ENCODE data around the gene ADAM10. TPM values are rescaled to one million over a fixed set of nuclear protein-coding genes. Genes with fewer than 3 reads are reported as not detected.

Gene ADAM10
- polyA plus RNA-seq, 3 donors = 66.0 to 269 (median 149) TPM

DNA sequence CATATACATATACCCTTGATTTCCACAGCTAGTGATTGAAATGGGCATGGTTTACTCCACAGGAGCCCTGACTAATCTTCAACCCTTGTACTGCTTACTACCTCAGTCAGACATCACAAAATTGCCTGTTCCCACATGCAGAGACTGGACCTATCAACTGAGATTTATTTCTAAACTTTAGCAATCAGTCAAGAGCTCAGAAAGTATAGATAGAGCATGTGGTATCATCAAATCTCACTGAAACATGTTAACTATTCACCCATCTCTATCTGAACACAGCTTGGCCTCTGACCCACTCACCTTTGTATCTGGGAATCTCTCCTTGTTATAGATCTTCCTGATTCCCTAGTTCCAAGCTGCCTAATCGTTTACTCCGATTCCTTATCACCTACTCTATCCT, 14.6 kb downstream of the ADAM10 start:
- H3K27me3 ChIP-seq (ENCODE audit: control insufficient read depth in 2 of 2, insufficient read depth in 2 of 2, low read length in 2 of 2) = no peaks in the 10 kb centered on the region
- DNase-seq = no peak
- H3K4me1 Mint-ChIP-seq = peaks cover 75% of the 10 kb centered on the region
- peaks cover 53 to 68% of the 10 kb centered on the region in 2 donors for H3K4me1 ChIP-seq (ENCODE audit: control insufficient read depth in 1 of 2, insufficient read depth in 2 of 2, low read length in 2 of 2)
- intact Hi-C loops (cut with micrococcal nuclease) = no loop called here
- H3K79me2 ChIP-seq (ENCODE audit: insufficient read depth, low read length) = peaks cover 97% of the 10 kb centered on the region
- no peak overlapping the region for H3K4me3 ChIP-seq (replicated peaks in 1 of 3; ENCODE audit: low read depth in 2 of 3, low read length in 3 of 3)
- 100% methylated on average over 2 of the region's 2 CpGs for WGBS (ENCODE audit: insufficient coverage)
- no peaks in the 10 kb centered on the region for H3K27me3 Mint-ChIP-seq (ENCODE audit: low read depth in 3 of 3)
- H3K9me3 ChIP-seq (replicated peaks in 1 of 2; ENCODE audit: control insufficient read depth in 1 of 2, insufficient read depth in 1 of 2, low read length in 2 of 2) = no peaks in the 10 kb centered on the region
- no peaks in the 10 kb centered on the region for H3K36me3 ChIP-seq (replicated peaks in 1 of 2; ENCODE audit: control insufficient read depth in 1 of 2, insufficient read depth in 2 of 2, low read length in 2 of 2)
- H3K36me3 Mint-ChIP-seq = peaks cover 0 to 8% of the 10 kb centered on the region in 2 donors
- H3K27ac Mint-ChIP-seq = peak overlapping the region in 2 of 7 donors; percentile 52 to 79
- peak overlapping the region in 1 of 2 donors; percentile 13 for H3K27ac ChIP-seq (ENCODE audit: low read depth in 1 of 2, low read length in 2 of 2)
- H3K9me3 Mint-ChIP-seq = no peaks in the 10 kb centered on the region
- no peak overlapping the region for H3K9ac ChIP-seq (ENCODE audit: insufficient read depth, low read length, poor library complexity, severe bottlenecking)
- H3K4me3 Mint-ChIP-seq = no peak overlapping the region
- TF ChIP-seq, protein P1, sequence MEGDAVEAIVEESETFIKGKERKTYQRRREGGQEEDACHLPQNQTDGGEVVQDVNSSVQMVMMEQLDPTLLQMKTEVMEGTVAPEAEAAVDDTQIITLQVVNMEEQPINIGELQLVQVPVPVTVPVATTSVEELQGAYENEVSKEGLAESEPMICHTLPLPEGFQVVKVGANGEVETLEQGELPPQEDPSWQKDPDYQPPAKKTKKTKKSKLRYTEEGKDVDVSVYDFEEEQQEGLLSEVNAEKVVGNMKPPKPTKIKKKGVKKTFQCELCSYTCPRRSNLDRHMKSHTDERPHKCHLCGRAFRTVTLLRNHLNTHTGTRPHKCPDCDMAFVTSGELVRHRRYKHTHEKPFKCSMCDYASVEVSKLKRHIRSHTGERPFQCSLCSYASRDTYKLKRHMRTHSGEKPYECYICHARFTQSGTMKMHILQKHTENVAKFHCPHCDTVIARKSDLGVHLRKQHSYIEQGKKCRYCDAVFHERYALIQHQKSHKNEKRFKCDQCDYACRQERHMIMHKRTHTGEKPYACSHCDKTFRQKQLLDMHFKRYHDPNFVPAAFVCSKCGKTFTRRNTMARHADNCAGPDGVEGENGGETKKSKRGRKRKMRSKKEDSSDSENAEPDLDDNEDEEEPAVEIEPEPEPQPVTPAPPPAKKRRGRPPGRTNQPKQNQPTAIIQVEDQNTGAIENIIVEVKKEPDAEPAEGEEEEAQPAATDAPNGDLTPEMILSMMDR (IDR thresholded peaks at IDR 0.05) = no peak
- peaks cover 55% of the 10 kb centered on the region for H4K20me1 ChIP-seq (ENCODE audit: insufficient read depth, low read length)
- no peak overlapping the region for H3K4me2 ChIP-seq (replicated peaks; ENCODE audit: extremely low read depth, low read length, poor library complexity, severe bottlenecking)
- H2AFZ ChIP-seq (ENCODE audit: insufficient read depth, low read depth, low read length, poor library complexity, severe bottlenecking) = no peak overlapping the region

DNA sequence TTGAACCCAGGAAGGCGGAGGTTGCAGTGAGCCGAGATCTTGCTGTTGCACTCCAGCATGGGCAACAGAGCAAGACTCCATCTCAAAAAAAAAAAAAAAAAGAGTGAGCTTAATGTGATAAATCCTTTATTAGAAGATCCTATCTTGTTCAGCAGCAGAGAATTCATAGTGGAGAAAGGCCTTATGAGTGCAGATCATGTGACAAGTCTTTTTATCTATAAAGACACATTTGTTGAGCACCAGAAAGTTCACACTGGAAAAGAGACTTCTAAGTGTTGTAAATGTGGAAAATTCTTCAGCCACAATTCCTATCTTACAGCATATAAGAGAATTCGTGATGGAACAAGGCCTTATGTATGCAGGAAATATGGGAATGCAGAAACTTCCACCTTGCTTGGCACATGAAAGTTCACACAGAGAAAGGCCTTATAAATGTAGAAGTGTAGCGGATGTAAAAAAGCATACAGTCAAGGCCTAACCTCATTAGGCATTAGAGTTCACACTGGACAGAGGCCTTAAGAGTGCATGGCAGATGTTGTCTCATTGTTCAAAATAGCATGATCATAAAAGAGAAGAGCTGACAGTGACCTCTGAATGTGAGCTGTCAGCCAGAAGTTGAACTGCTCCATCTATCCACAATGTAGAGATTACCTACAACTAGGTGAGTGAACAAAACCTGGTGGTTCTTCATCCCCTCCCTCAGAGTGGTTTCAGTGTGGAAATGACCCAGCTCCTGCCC, 16.7 kb downstream of the ADAM10 start:
- intact Hi-C loops (cut with micrococcal nuclease) = no loop called here
- TF ChIP-seq, protein P1 (IDR thresholded peaks at IDR 0.05) = no peak
- Mint-ChIP-seq H3K4me3 (no peak overlapping the region), H3K36me3 (peaks cover 5 to 12% of the 10 kb centered on the region in 2 donors), H3K9me3 (no peaks in the 10 kb centered on the region), H3K27me3 (ENCODE audit: low read depth in 3 of 3) (no peaks in the 10 kb centered on the region), H3K4me1 (peaks cover 65% of the 10 kb centered on the region), H3K27ac (peak overlapping the region; percentile 84 to 96 (median 90))
- Histone ChIP-seq H3K27me3 (ENCODE audit: control insufficient read depth in 2 of 2, insufficient read depth in 2 of 2, low read length in 2 of 2) (no peaks in the 10 kb centered on the region), H3K36me3 (replicated peaks in 1 of 2; ENCODE audit: control insufficient read depth in 1 of 2, insufficient read depth in 2 of 2, low read length in 2 of 2) (no peaks in the 10 kb centered on the region), H2AFZ (ENCODE audit: insufficient read depth, low read depth, low read length, poor library complexity, severe bottlenecking) (no peak overlapping the region), H3K4me3 (replicated peaks in 1 of 3; ENCODE audit: low read depth in 2 of 3, low read length in 3 of 3) (no peak overlapping the region), H3K79me2 (ENCODE audit: insufficient read depth, low read length) (peaks cover 100% of the 10 kb centered on the region), H3K9ac (ENCODE audit: insufficient read depth, low read length, poor library complexity, severe bottlenecking) (no peak overlapping the region), H4K20me1 (ENCODE audit: insufficient read depth, low read length) (peaks cover 75% of the 10 kb centered on the region), H3K27ac (ENCODE audit: low read depth in 1 of 2, low read length in 2 of 2) (peak overlapping the region; percentile 46 to 83), H3K4me1 (ENCODE audit: control insufficient read depth in 1 of 2, insufficient read depth in 2 of 2, low read length in 2 of 2) (peaks cover 39 to 51% of the 10 kb centered on the region in 2 donors), H3K4me2 (replicated peaks; ENCODE audit: extremely low read depth, low read length, poor library complexity, severe bottlenecking) (no peak overlapping the region), H3K9me3 (replicated peaks in 1 of 2; ENCODE audit: control insufficient read depth in 1 of 2, insufficient read depth in 1 of 2, low read length in 2 of 2) (no peaks in the 10 kb centered on the region)
- WGBS (ENCODE audit: insufficient coverage) = no CpG with 5 or more reads among the region's 4 CpGs
- DNase-seq = no peak
